Thyroid gland (tissue), 4 donors: ENCODE measurements around the gene WDR27. TPM values are rescaled to one million over a fixed set of nuclear protein-coding genes. Genes with fewer than 3 reads are reported as not detected.

Experiments used
- DNase-seq, 2 donors: peaks; one replicate each; pipeline ENCODE4 v3.0.0-alpha.2; 2019
- H3K27ac ChIP-seq, 3 donors: fragments of 200-600 bp; sonication (generic); 1 replicate in 2 of 3; 2 replicates in 1 of 3; pipeline ENCODE4 v1.5.1; 2016 to 2019; ENCODE audit warnings: mild to moderate bottlenecking in 1 of 3, moderate library complexity in 1 of 3
- H3K27me3 ChIP-seq: fragments of 200-600 bp; sonication (generic); one replicate; pipeline ENCODE4 v1.5.1; 2019
- H3K36me3 ChIP-seq, 2 donors: fragments of 200-600 bp; sonication (generic); one replicate each; pipeline ENCODE4 v1.5.1; 2016 to 2019
- H3K4me1 ChIP-seq, 2 donors: fragments of 200-600 bp; sonication (generic); one replicate each; pipeline ENCODE4 v1.5.1; 2017 to 2019
- H3K4me3 ChIP-seq, 3 donors: fragments of 200-600 bp; sonication (generic); replicated peaks in 1 of 3; 1 replicate in 2 of 3; 2 replicates in 1 of 3; pipeline ENCODE4 v1.5.1; 2016; ENCODE audit warnings: mild to moderate bottlenecking in 1 of 3
- H3K9me3 ChIP-seq: fragments of 200-600 bp; sonication (generic); one replicate; pipeline ENCODE4 v1.5.1; 2017
- CTCF ChIP-seq, 6 experiments: fragments of 200-600 bp in 3 of 6; fragments of 450-650 bp in 3 of 6; sonication (generic) in 3 of 6; IDR thresholded peaks; one replicate each; pipeline ENCODE4 v1.5.1; 2016 to 2019; ENCODE audit warnings: antibody characterized with exemption in 6 of 6, mild to moderate bottlenecking in 2 of 6, inconsistent platforms in 1 of 6, moderate library complexity in 1 of 6
- POLR2A ChIP-seq, 2 donors: fragments of 450-650 bp; IDR thresholded peaks; one replicate each; pipeline ENCODE4 v1.6.1; 2017; ENCODE audit warnings: antibody characterized with exemption in 2 of 2, mild to moderate bottlenecking in 2 of 2, moderate library complexity in 1 of 2
- WGBS, 2 donors: methylation state at CpG; one replicate each; pipeline ENCODE4 v1.1.5; 2017; 5-methylcytosine and 5-hydroxymethylcytosine counted together
- intact Hi-C: fragments of 100-400 bp; cut with DNase I; formaldehyde crosslinking; loops from one replicate; pipeline ENCODE4 v1.15.1; 2023
- total RNA-seq, 4 donors: library from RNA; depleted of rRNA; stranded (reverse); fragments of >200 nt; gene quantifications; one replicate each; pipeline ENCODE4 v1.2.3, GENCODE V29; 2016

WDR27 gene
- total RNA-seq, 4 donors from 2014 or later: 48.9 to 74.6 (median 51.8) TPM

- Histone ChIP-seq H3K27ac (no peak overlapping the region), H3K4me3 (no peak overlapping the region), H3K9me3 (no peaks in the 10 kb centered on the region), H3K36me3 (no peaks in the 10 kb centered on the region), H3K27me3 (no peaks in the 10 kb centered on the region), H3K4me1 (peaks cover 0 to 4% of the 10 kb centered on the region in 2 donors)
- intact Hi-C loops: no loop called here
- TF ChIP-seq CTCF (IDR thresholded peaks at IDR 0.05) (no peak), POLR2A (IDR thresholded peaks at IDR 0.05) (no peak)
- DNase-seq: no peak
- WGBS, 2 donors: 84 to 90% methylated on average over 6 of the region's 6 CpGs
These were observed 50.9 kb downstream of the WDR27 start for GRCh38 chr6:169650959-169651292.

- no peaks in the 10 kb centered on the region for H3K9me3 ChIP-seq
- intact Hi-C loops: no loop called here
- H3K4me3 ChIP-seq: no peak overlapping the region
- H3K4me1 ChIP-seq: peaks cover 0 to 3% of the 10 kb centered on the region in 2 donors
- no peak for DNase-seq
- no peak overlapping the region for H3K27ac ChIP-seq
- no peaks in the 10 kb centered on the region for H3K27me3 ChIP-seq
- H3K36me3 ChIP-seq: no peaks in the 10 kb centered on the region
- TF ChIP-seq CTCF (IDR thresholded peaks at IDR 0.05): no peak
- TF ChIP-seq POLR2A (IDR thresholded peaks at IDR 0.05): no peak
- WGBS, 2 donors: 94 to 98% methylated on average over 3 of the region's 3 CpGs
These were observed 51.4 kb downstream of the WDR27 start for GRCh38 chr6:169650241-169650958.

GRCh38 chr6:169648617-169649016, 53.2 kb downstream of the WDR27 start:
- Histone ChIP-seq H3K9me3 (no peaks in the 10 kb centered on the region), H3K27ac (no peak overlapping the region), H3K4me3 (no peak overlapping the region), H3K27me3 (no peaks in the 10 kb centered on the region), H3K4me1 (no peaks in the 10 kb centered on the region), H3K36me3 (no peaks in the 10 kb centered on the region)
- DNase-seq: no peak
- 93 to 95% methylated on average over 9 of the region's 9 CpGs for WGBS, 2 donors
- no peak for TF ChIP-seq CTCF (IDR thresholded peaks at IDR 0.05)
- no peak for TF ChIP-seq POLR2A (IDR thresholded peaks at IDR 0.05)
- intact Hi-C loops: no loop called here

- Histone ChIP-seq H3K9me3 (no peaks in the 10 kb centered on the region), H3K36me3 (no peaks in the 10 kb centered on the region), H3K27ac (no peak overlapping the region), H3K4me1 (no peaks in the 10 kb centered on the region), H3K27me3 (no peaks in the 10 kb centered on the region), H3K4me3 (no peak overlapping the region)
- TF ChIP-seq POLR2A (IDR thresholded peaks at IDR 0.05) (no peak), CTCF (IDR thresholded peaks at IDR 0.05) (no peak)
- intact Hi-C loops: no loop called here
- 96% methylated on average over 10 of the region's 10 CpGs for WGBS, 2 donors
- no peak for DNase-seq
These were observed 53.7 kb downstream of the WDR27 start for GRCh38 chr6:169648092-169648491.

- H3K4me3 ChIP-seq: no peak overlapping the region
- WGBS, 2 donors: 92 to 95% methylated on average over 13 of the region's 13 CpGs
- H3K36me3 ChIP-seq: no peaks in the 10 kb centered on the region
- H3K9me3 ChIP-seq: no peaks in the 10 kb centered on the region
- H3K27ac ChIP-seq: no peak overlapping the region
- no peaks in the 10 kb centered on the region for H3K4me1 ChIP-seq
- intact Hi-C loops: no loop called here
- no peak for TF ChIP-seq POLR2A (IDR thresholded peaks at IDR 0.05)
- TF ChIP-seq CTCF (IDR thresholded peaks at IDR 0.05): no peak
- no peak for DNase-seq
- no peaks in the 10 kb centered on the region for H3K27me3 ChIP-seq
These were observed 54.2 kb downstream of the WDR27 start for GRCh38 chr6:169647637-169648036.
